Loucy (cell line): ENCODE measurements around the gene OR52E1.

Source experiments
- CTCF ChIP-seq: fragments of 200-600 bp; sonication (generic); conservative IDR thresholded peaks from 2 replicates; pipeline ENCODE4 v1.5.1; 2014; ENCODE audit warnings: mild to moderate bottlenecking, antibody characterized with exemption, low read length
- EZH2phosphoT487 ChIP-seq: fragments of 200-600 bp; IDR thresholded peaks from 2 replicates; pipeline ENCODE4 v1.6.1; 2018; ENCODE audit warnings: antibody characterized with exemption, mild to moderate bottlenecking, moderate library complexity, borderline replicate concordance

GRCh38 chr11:5118893-5119292 is 49.5 kb downstream of the OR52E1 start:
- TF ChIP-seq CTCF (no peak), EZH2phosphoT487 (no peak)
